ENCODE results near the gene TMPRSS3.

TMPRSS3 gene

DNA sequence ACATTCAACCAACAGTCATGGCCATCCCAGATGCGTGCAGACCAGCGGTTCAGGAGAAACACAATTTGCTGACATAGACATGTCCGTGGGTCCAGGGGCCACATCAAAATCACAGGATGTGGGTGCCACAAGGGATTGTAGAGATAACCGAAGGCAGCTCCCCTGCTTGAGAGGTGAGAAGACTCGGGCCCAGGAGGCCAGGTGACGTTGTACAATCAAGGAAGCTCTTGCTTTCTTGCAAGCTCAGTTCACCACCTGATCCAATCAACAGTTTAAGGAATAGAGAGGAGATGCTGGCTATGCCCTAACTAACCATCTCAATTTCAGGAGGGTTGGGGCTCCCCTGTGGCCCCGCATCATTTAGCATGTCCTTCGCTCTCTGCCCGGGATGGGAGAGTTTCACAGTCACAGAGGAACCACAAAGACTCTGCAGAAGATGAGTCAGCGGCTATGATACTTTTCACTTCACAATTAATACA is 27.4 kb upstream of the TMPRSS3 start:
- no peak for TF ChIP-seq CTCF (conservative IDR thresholded peaks at IDR 0.05; ENCODE audit: low read length)
- DNase-seq (ENCODE audit: low read depth): no peak
- H3K4me3 ChIP-seq (ENCODE audit: low read length): no peak overlapping the region

GRCh38 chr21:42421018-42421793 is 25.4 kb upstream of the TMPRSS3 start:
- no peak for TF ChIP-seq CTCF (conservative IDR thresholded peaks at IDR 0.05; ENCODE audit: low read length)
- DNase-seq (ENCODE audit: low read depth): no peak
- no peak overlapping the region for H3K4me3 ChIP-seq (ENCODE audit: low read length)

GRCh38 chr21:42419845-42420244 is 24.0 kb upstream of the TMPRSS3 start:
- H3K4me3 ChIP-seq (ENCODE audit: low read length): no peak overlapping the region
- DNase-seq (ENCODE audit: low read depth): no peak
- no peak for TF ChIP-seq CTCF (conservative IDR thresholded peaks at IDR 0.05; ENCODE audit: low read length)

DNA sequence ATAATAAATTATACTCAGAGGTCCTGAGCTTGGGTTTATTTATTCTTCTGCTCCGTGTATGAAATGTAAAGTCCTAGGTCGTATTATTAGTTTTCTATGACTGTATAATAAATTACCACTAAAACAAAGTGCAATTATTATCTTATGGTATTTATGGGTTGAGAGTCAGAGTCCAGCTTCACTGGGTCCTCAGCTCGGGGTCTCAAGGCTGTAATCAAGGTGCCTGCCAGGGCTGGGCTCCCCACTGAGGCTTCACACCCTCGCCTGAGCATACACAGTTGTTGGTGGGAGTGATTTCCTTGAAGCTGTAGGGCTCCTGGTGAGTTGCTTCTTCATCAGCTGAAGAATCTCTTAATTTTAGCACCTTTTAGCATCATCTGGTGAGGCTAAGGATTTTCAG is 23.0 kb upstream of the TMPRSS3 start:
- H3K4me3 ChIP-seq (ENCODE audit: low read length): no peak overlapping the region
- TF ChIP-seq CTCF (conservative IDR thresholded peaks at IDR 0.05; ENCODE audit: low read length): no peak
- DNase-seq (ENCODE audit: low read depth): no peak

GRCh38 chr21:42417533-42417932 is 21.7 kb upstream of the TMPRSS3 start:
- no peak overlapping the region for H3K4me3 ChIP-seq (ENCODE audit: low read length)
- no peak for TF ChIP-seq CTCF (conservative IDR thresholded peaks at IDR 0.05; ENCODE audit: low read length)
- no peak for DNase-seq (ENCODE audit: low read depth)

GRCh38 chr21:42414928-42415769 is 19.3 kb upstream of the TMPRSS3 start:
- no peak overlapping the region for H3K4me3 ChIP-seq (ENCODE audit: low read length)
- no peak for DNase-seq (ENCODE audit: low read depth)
- no peak for TF ChIP-seq CTCF (conservative IDR thresholded peaks at IDR 0.05; ENCODE audit: low read length)

Data from AG10803 (cell line).